Hematopoietic multipotent progenitor cell treated with erythropoietin and hydrocortisone succinate and interleukin-3 and kit ligand, for 4 days (in vitro differentiated cells): ENCODE data around the gene TSSC4.
"Not testable (repeated sequence)": the region's sequence is repeated elsewhere in the genome, so short reads cannot be mapped to it uniquely, and the experiment has no call there.

Source experiments
- DNase-seq: peaks from one replicate; pipeline ENCODE4 v3.0.0-alpha.2; 2015

The TSSC4 gene

DNA sequence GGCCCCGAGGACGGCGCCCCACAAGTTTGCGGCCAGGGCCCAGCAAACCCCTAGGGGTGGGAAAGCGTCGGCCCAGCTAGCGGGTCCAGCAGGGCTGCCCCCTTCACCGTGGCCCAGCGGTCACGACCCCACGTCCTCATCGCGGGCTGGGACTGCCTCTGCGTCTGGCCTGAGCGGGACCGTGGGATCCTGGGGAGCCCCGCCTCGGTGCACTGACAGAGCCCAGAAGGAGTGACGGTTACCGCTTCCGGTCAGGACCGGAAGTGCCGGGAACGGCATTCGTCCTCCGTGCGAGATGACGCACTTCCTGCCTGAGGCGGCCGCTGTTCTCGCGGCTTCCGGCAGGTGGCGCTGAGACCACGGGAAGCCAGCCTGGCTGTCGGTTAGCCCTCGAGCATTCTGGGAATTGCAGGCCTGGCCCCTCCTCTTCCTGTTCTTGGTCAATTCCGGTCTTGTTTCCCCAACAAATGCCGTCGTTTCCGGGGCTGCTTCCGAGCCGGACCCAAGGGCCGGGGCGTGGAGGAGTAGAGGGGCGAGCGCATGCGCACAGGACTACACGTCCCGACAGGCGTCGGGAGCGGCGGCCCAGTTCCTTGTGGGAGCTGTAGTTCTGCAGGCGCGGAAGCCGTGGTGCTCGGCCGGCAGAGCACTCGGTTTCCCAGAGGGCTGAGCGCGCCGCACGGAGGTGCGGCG lies at the start of gene TSSC4:
Gene TSSC4 (plus strand): TSS at position 682 of the 693 bp plus-strand sequence. CDS start 1,884 bp downstream, outside the sequence.
- peak; percentile 100 for DNase-seq

DNA sequence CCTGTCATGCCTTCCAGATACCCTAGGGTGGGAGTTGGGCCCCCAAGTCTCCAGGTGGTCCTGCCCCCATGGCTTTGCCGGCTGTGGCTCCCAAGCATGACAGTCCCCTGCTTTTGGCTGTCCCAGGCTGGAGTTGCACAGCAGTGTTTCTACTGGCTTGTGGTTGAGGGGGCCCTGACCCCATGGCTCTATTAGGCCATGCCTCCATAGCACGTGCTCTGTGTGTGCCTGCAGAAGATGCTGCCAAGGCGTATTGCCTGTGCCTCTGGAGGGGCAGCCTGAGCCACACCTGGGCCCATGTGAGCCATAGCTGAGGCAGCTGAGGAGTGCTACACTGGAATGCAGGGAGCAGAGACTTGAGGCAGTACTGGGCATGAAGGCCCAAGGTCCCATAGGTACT lies 48.8 kb upstream of the TSSC4 start:
- no peak for DNase-seq

DNA sequence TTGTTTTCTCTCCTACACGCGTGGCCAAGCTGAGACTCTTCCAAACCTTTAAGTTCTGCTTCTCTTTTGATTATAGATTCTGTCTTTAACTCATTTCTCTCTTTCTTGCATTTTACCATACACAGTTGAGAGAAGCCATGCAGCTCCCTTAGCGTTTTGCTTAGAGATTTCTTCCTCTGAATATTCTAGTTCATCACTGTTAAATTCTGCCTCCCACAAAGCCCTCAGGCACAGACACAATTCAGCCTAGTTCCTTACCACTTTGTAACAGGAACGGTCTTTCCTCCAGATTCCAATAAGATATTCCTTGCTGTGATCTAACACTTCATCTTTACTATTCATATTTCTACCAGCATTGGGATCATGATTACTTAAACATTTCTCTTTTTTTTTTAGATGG lies 48.1 kb upstream of the TSSC4 start:
- DNase-seq = no peak

DNA sequence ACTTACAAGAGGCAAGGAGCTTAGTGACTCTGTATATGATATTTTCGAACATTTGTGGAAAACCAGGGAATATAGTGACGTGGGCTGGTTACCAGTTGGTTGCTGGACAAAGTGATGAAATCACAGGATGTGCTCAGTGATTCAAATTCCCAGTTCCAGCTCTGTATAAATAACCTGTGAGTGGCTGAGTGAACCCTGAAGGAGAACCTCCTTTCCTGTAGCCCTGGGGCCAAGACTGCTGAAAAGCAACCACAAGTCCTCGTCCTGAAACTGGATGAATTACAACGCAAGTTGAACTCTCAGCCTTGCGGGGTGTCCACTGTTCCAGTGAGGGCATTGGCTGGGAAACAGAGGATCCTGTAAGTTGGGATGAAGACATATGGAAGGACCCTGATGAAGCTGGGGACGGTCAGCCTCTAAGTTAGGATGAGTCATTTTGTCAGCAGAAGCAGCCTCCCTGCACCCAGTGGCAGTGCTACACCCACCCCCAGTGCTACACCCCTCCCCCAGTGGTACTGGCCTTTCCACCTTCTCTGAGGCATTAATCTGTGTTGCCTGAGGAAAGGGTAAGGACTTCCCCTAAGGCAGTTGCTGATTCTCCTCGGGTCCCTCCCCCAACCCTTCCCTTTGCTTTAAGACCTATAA lies 45.4 kb upstream of the TSSC4 start:
- DNase-seq = no peak

DNA sequence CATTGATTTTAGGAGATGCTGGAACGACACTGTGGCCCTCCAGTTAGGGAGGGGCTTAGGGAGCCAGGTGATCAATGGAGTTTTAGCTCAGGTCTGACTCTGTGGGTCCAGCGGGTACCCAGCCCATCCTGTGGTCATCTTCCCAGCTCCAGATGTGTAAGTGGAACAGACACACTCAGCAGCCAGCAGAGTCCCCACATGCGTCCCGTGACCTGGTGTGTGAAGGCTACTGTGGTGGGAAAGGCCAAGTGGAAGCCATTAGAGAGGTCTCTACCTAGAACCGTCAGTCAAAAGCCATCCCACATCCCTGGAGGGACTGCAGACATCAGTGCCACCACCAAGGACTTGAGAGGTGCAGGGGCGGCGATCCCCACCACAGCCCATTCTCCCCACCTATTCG lies 43.3 kb upstream of the TSSC4 start:
- DNase-seq = no peak

DNA sequence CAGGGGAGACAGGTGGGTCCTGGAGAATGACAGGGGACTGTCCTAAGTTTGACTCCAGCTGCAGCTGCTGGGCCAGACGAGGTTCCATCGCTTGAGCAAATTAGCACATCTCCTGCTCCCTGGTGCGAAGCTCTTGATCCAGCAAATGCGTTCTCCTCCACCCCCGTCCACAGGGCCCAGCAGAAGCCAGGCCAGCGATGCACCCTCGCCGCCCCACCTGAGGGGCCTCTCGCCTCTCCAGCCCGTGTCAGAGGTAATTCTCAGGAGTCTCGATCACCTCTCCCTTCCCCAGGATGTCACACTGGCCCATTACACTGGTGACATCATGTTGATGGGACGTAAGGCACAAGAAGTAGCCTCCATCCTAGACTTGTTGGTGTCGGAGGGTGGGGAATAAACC lies 42.9 kb upstream of the TSSC4 start:
- DNase-seq = not testable (repeated sequence)

DNA sequence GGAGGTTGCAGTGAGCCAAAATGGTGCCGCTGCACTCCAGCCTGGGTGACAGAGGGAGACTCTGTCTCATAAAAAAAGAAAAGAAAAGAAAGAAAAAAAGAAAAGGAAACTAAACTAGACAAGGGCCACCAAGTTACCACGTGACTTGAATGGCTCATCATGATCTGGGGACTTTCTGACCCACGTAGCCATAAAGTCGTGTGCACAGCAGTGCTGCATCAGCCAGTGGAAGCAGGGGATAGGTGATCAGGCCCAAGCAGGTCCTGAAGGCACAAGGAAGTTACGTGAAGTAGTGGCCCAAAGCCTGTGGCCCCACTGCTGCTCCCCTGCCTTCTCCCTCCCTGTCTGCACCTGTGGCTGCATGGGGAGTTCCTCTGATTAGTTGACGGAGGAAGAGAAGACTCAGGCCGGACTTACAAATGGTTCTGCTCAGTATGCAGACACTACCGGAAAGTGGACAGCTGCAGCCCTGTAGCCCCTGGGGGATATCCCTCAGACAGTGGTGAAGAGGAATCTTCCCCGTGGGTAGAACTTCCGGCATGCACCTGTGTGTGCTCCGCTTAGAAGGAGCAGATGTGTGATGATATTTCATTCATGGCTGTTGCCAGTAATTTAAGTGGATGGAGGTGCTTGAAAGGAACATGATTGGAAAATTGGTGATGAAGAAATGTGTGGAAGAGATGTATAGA lies 41.7 kb upstream of the TSSC4 start:
- no peak for DNase-seq

DNA sequence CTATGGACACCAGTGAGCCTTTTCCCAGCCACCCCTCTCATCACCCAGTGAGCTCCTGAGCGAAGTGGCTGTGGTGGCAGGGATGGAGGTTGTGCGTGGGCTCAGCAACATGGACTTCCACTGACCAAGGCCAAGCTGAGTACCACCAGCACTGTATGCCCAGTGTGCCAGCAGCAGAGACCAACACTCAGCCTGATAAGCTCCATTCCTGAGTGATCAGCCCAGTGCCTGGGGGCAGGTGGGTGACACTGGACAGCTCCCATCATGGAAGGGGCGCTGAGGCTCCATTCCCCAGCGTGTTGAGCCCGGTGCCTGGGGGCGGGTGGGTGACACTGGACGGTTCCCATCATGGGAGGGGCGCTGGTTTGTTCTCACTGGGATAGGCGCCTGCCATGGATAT lies 41.0 kb upstream of the TSSC4 start:
- DNase-seq = no peak

DNA sequence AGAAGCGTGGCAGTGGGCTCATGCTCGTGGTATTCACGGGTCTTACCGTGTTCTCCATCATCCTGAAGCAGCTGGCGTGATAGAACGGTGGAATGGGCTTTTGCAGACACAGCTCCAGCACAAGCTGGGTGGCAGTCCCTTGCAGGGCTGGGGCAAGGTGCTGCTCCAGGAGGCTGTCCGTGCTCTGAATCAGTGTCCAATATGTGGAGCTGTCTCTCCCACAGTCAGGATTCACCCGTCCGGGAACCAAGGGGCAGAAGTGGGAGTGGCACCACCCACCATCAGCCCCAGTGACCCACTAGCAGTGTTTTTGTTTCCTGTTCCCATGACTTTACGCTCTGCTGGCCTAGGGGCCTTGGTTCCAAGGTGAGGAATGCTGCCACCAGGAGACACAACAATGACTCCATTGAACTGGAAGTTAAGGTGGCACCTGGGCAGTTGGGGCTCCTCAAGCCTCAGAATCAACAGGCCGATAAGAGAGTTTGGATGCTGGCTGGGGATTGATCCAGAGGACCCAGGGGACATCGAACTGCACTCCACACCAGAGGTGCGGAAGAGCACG lies 40.4 kb upstream of the TSSC4 start:
- DNase-seq = no peak

DNA sequence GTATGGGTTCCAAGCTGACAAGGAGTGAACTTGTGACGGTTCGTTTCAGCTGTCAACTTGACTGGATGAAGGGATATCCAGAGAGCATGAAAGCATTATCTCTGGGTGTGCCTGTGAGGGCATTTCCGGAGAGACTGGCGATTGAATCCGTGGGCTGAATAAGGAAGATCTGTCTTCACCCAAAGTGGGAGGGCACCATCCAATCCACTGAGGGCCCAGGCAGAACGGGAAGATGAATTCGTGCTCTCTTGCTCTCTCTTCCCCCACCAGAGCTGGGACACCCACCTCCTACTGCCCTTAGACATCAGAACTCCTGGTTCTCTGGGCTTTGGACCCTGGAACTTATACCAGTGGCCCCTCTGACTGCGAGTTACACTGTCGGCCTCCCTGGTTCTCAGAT lies 39.0 kb upstream of the TSSC4 start:
- DNase-seq = no peak

DNA sequence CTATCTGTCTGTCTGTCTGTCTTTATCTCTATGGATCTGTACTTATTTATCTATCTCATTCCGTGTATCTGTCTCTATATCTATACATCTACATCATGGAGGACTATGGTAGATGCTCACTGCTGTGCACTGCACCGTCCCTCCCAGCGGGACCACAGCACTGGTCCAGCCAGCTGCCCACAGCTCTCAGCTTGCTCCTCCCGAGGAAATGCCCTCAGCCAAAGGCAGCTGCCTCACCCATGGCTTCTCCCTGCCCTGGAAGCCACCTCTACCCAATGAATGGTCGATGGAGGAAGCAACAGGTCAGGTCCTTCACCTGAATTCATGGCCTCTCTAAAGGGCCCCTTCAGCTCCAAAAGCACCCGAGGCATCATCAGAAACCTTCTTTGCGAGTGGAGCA lies 38.1 kb upstream of the TSSC4 start:
- no peak for DNase-seq

DNA sequence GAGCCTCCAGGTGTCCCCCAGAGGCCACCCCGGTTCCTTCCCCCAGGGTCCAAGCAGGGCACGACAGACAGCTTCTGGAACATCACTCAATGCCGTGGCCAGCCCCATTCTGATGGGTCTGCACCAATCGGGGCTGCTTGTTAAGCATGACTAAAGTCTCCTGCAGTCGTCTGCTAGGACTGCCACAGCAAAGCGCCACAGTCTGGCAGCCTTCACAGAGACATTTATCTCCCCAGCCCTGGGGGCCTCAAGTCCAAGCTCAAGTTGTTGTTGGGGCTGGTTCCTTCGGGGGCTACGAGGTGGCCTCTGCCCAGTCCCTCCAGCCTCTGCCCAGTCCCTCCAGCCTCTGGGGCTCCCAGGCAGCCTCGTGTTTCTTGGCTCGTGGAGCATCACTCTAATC lies 37.4 kb upstream of the TSSC4 start:
- no peak for DNase-seq

DNA sequence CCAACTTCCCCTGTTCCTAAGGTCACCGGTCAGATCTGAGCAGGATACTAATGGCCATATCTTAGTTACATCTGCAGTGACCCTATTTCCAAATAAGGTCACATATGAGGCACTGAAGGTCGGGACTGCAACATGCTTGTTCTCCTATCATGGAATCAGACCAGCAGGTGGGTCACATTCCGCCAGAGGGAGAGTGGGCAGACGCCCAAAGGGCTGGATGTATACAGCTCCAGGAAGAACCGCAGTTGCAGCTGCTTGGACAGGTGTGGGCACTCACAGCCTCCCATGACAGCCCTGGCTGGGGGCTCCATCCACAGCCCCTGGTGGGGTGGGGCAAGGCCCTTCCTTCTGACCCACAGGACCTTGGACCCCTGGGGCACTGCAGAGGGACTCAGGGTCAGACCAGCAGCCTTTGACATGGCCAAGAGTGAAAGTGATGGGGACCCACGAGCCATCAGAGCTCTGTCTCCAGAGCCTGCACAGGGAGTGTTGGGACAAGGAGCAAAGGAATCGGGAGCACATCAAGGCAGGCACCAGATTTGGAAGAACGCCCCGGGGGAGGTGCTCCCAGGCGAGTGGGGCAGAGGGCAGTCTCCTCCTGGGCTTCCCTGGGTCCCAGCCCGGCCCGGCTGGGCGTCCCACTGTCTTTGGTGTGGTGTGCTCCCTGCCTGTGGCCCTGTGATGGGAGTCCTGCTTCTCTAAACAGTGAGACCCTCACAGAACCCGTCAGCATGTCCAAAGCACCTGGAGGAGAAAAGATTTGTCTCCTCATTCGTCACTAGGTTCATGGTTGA lies 36.8 kb upstream of the TSSC4 start:
- DNase-seq = no peak

DNA sequence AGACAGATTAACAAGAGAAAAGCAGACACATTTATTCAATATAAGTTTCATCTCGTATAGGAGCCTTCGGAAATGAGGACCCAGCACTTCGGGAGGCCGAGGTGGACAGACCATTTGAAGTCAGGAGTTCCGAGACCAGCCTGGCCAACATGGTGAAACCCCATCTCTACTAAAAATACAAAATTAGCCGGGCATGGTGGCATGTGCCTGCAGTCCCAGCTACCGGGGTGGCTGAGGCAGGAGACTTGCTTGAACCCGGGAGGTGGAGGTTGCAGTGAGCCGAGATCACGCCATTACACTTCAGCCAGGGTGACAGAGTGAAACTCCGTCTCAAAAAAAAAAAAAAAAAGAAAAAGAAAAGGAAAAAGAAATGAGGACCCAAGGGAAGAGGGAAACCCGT lies 36.2 kb upstream of the TSSC4 start:
- DNase-seq = not testable (repeated sequence)

DNA sequence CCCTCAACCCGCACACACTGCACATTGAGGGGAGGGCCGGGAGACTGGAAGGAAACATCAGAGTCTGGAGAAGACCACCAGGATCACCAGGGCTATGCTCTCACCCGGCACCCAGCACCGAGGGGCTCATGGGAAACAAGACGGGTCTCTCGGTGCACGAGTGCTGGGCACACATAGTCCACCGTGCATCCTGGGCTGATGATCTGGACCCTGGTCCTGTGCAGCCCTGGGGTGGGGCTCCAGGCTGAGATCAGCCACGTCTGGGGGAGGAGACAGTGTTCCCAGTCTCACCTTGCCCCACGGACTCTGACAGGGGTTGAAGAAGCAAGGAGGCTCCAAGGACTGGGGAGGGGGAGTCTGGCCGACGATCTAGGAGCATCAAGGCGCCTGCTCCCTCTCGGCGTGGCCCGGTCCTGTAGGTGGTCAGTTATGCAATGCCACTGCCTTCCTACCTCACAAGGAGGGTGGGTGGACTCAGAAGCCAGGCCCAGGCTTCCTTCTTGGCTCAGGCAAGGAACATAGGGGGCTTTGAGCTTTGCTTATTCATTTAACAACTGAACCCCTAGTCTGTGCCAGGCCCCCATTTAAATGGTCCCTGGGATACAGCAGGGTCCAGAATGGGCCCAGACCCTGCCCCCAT lies 34.9 kb upstream of the TSSC4 start:
- DNase-seq = no peak

DNA sequence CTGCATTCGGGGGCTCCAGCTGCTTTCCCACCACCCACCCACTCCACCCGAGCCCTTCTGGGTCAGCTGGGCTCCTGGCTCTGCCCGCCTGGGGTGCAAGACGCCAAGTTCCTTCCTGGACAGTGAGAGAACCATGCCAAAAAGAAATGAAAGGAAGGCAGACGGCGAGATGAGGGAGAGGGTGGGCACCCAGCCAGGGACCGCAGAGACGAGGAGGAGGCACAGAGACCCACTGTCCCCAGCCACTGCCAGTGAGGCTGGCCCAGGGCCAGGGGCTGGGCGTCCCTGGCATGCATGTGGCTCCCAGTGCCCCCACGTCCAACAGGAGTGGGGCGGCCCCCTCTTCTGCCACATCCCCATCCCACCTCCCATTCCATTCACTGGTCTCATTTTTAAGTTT lies 34.3 kb upstream of the TSSC4 start:
- DNase-seq = peak; percentile 63

DNA sequence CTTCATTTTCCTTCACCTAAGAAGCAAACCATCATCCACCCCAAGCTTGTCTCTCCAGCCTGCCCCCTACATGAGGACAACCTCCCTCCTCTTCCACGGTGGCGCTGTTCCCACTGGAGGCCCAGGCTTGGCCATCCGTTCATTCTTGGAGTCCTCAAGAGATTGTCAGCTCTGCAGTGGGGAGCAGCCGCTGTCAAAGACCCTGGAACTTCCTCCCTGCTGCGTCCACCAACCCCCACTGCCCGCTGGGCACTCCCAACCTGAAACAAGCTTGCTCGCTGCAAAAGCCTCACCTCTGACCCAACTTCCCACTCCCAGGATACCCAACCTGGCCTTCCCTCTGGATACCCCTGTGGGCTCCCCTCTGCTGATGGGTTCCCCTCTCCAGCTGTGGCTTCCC lies 33.8 kb upstream of the TSSC4 start:
- no peak for DNase-seq

DNA sequence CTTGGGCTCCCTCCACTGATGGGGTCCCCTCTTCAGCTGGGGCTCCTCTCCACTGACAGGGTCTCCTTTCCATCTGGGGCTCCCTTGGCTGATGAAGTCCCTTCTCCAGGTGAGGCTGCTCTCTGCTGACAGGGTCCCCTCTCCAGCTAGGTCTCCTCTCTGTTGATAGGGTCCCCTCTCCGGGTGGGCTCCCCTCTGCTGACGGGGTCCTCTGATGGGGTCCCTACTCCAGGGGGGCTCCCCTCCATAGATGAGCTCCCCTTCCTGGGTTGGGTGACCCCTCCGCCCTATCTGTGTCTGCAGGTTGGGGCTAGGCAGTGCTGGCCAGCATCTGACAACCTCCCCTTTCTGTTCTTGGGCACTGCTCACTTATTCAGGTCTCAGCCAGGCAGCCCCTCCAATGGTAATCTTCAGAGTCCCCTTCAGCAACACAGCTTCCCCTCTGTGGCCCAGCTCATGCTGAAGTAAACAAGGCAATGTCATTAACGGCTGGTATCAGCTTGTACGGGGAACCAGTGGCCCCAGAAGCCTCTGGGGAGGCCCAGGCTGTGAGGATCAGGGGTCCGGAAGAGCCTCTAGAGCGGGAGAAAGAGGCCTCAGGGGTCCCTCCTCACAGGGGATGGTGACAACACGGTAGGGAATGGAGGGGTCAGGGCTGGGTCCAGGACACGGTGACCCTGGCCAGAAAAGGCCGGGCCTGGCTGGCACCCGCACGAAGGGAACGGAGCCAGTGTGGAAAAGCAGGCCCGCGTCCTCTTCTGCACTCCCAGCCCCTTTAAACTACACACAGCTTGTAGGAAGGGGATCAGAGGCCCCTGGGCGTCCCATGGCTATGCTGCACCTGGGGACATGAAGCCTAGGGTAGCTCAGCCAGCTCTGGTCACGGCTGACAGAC lies 33.0 kb upstream of the TSSC4 start:
- DNase-seq = peak; percentile 17

DNA sequence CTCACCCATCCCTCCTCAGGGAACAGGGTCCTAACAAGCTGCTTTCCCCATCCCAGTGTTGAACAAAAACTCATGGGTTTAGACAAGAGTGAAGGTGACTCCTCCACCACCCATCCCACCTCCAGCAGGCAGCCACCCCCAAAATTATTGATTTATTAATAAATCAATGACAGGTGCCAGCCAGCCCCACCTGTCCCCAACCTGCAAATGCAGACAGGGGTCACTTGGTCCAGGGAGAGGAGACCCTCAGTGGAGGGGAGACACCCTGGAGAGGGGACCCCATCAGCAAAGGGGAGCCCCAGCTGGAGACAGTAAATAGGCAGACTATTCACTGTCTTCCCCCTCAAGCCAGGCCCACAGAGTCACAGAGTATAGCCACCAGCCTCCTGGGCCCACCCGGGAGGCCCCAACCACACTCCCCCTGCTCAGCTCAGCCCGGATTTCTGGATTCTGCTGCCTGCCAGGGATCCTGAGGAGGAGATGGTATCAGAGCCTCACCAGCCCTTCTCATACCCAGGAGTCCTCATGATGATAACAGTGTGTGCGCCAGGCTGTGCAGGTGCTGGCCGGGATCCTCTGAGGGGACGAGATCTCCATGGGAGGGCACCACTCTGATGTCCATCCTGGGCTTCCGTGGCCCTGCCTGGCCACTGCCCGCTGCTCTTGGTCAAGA lies 32.2 kb upstream of the TSSC4 start:
- no peak for DNase-seq

DNA sequence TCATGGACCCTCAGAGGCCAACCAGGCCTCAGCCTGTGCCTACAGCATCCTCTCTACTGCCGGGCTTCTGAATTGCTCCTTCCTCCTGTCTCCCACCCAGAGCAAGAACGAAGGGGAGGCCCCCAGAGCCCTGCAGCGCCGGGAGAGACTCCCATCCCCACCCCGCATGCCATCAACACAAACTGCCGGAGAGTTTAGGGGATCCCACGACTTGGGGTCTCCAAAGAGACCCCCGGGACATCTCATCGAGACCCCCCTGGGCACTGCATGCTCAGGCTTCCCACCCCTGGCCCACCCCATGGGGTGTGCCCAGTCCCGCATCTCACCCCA lies 31.7 kb upstream of the TSSC4 start:
- DNase-seq = no peak

DNA sequence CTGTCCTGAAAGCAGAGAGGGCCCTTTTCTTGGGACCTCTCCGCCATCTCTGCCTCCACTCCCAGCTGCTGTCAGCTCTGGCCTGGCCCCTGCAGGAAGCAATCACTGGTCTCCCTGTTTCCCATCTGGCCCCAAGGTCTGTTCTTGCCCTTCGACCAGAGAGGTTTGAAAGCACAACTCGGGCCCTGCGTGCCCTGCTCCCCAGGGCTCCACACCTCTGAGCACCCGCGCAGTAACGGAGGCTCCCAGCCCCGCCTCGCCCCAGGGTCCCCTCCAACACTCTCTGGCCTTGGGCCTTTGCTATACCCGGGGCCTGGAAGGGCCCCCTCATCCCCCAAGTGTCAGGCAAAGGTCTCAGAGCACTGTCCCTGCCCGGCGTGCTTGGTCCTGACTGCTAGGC lies 31.2 kb upstream of the TSSC4 start:
- DNase-seq = no peak
